GM13976 (cell line): ENCODE data around the gene SRD5A3.

ENCODE experiments used
- DNase-seq: peaks from one replicate; pipeline ENCODE4 v3.0.0; 2012; ENCODE audit warnings: low spot score
- CTCF ChIP-seq: IDR thresholded peaks from 2 replicates; pipeline ENCODE4 v1.5.1; 2012; ENCODE audit warnings: borderline replicate concordance, mild to moderate bottlenecking; ENCODE audit not compliant: insufficient read depth; ENCODE audit errors: extremely low read depth, missing control alignments, control extremely low read depth
- in situ Hi-C: fragments of 300-500 bp; cut with MboI; formaldehyde crosslinking; loops from one replicate; pipeline ENCODE4 v1.12.0; 2022; ENCODE audit warnings: low sequenced_read_pairs, mixed read lengths, inconsistent platforms; ENCODE audit not compliant: unreplicated experiment

Gene SRD5A3

GRCh38 chr4:55369968-55370367, 23.9 kb downstream of the SRD5A3 start:
- in situ Hi-C loops, result no loop called here

GRCh38 chr4:55372259-55372658, 26.2 kb downstream of the SRD5A3 start:
- no peak for TF ChIP-seq CTCF
- no peak for DNase-seq
- in situ Hi-C loops, result no loop called here

More at GRCh38 chr4:55369968-55370367, 23.9 kb downstream of the SRD5A3 start:
- no peak for TF ChIP-seq CTCF
- DNase-seq, result no peak

- TF ChIP-seq CTCF, result no peak
- in situ Hi-C loops, result no loop called here
Observed at GRCh38 chr4:55373461-55373860, 27.4 kb downstream of the SRD5A3 start.

GRCh38 chr4:55376698-55377097, 30.7 kb downstream of the SRD5A3 start:
- in situ Hi-C loops, result no loop called here
- no peak for DNase-seq
- TF ChIP-seq CTCF, result no peak

More at GRCh38 chr4:55373461-55373860, 27.4 kb downstream of the SRD5A3 start:
- DNase-seq, result no peak

- no peak for DNase-seq
- no peak for TF ChIP-seq CTCF
- in situ Hi-C loops, result no loop called here
Observed at GRCh38 chr4:55378617-55379467, 32.8 kb downstream of the SRD5A3 start.

- in situ Hi-C loops, result no loop called here
- no peak for DNase-seq
- TF ChIP-seq CTCF, result no peak
Observed at GRCh38 chr4:55380576-55380975, 34.5 kb downstream of the SRD5A3 start.

GRCh38 chr4:55381502-55381901, 35.5 kb downstream of the SRD5A3 start:
- no peak for DNase-seq
- TF ChIP-seq CTCF, result no peak
- in situ Hi-C loops, result no loop called here
